BE2C (cell line): ENCODE data around the gene SPTAN1.

ENCODE experiments used
- DNase-seq: peaks from one replicate; pipeline ENCODE4 v3.0.0-alpha.2; 2020
- H3K27me3 ChIP-seq: fragments of 250-450 bp; sonication (Bioruptor Pico); 2 replicates; pipeline ENCODE4 v1.5.1; 2020; ENCODE audit warnings: mild to moderate bottlenecking
- H3K36me3 ChIP-seq: fragments of 250-450 bp; sonication (Bioruptor Pico); 2 replicates; pipeline ENCODE4 v1.5.1; 2020; ENCODE audit warnings: mild to moderate bottlenecking
- H3K4me1 ChIP-seq: fragments of 250-450 bp; sonication (Bioruptor Pico); 2 replicates; pipeline ENCODE4 v1.5.1; 2020
- H3K4me3 ChIP-seq: 2 replicates; pipeline ENCODE4 v1.5.1; 2011; ENCODE audit warnings: low read depth, low read length
- H3K9me3 ChIP-seq: fragments of 250-450 bp; sonication (Bioruptor Pico); 2 replicates; pipeline ENCODE4 v1.5.1; 2020
- TF ChIP-seq, protein P1 (sequence below): IDR thresholded peaks from 2 replicates; pipeline ENCODE4 v1.5.1; 2012; ENCODE audit warnings: mild to moderate bottlenecking, low read depth, low read length

The SPTAN1 gene

DNA sequence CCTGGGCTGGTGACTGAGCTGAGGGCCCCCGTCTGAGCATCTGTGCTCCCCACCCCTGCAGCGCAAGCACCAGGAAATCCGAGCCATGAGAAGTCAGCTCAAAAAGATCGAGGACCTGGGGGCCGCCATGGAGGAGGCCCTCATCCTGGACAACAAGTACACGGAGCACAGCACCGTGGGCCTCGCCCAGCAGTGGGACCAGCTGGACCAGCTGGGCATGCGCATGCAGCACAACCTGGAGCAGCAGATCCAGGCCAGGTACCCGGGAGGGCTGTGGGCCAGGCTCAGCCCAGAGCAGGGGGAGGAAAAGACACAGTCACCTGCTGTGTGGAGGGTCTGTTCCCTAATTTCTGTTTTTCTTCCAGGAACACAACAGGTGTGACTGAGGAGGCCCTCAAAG, 79.7 kb downstream of the SPTAN1 start:
- no peak for DNase-seq
- TF ChIP-seq, protein P1, sequence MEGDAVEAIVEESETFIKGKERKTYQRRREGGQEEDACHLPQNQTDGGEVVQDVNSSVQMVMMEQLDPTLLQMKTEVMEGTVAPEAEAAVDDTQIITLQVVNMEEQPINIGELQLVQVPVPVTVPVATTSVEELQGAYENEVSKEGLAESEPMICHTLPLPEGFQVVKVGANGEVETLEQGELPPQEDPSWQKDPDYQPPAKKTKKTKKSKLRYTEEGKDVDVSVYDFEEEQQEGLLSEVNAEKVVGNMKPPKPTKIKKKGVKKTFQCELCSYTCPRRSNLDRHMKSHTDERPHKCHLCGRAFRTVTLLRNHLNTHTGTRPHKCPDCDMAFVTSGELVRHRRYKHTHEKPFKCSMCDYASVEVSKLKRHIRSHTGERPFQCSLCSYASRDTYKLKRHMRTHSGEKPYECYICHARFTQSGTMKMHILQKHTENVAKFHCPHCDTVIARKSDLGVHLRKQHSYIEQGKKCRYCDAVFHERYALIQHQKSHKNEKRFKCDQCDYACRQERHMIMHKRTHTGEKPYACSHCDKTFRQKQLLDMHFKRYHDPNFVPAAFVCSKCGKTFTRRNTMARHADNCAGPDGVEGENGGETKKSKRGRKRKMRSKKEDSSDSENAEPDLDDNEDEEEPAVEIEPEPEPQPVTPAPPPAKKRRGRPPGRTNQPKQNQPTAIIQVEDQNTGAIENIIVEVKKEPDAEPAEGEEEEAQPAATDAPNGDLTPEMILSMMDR, result no peak
- peaks cover 79% of the 10 kb centered on the region for H3K36me3 ChIP-seq

DNA sequence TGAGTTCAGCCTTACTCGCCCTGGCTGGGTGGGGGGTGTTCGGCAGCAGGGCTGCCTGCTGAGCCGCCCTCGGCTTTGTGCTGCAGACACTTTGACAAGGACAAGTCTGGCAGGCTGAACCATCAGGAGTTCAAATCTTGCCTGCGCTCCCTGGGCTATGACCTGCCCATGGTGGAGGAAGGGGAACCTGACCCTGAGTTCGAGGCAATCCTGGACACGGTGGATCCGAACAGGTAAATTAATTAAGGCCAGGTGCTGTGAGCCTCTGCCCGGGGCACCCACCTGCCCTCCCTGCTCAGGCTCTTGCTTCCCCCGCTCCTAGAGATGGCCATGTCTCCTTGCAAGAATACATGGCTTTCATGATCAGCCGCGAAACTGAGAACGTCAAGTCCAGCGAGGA, 80.1 kb downstream of the SPTAN1 start:
- DNase-seq, result no peak
- Histone ChIP-seq H3K4me1 (peaks cover 14% of the 10 kb centered on the region), H3K36me3 (peaks cover 81% of the 10 kb centered on the region), H3K9me3 (no peaks in the 10 kb centered on the region), H3K27me3 (no peaks in the 10 kb centered on the region), H3K4me3 (no peak overlapping the region)
- TF ChIP-seq, protein P1, result no peak

More for the DNA sequence above, 79.7 kb downstream of the SPTAN1 start:
- Histone ChIP-seq H3K9me3 (no peaks in the 10 kb centered on the region), H3K4me3 (no peak overlapping the region), H3K4me1 (peaks cover 14% of the 10 kb centered on the region), H3K27me3 (no peaks in the 10 kb centered on the region)

DNA sequence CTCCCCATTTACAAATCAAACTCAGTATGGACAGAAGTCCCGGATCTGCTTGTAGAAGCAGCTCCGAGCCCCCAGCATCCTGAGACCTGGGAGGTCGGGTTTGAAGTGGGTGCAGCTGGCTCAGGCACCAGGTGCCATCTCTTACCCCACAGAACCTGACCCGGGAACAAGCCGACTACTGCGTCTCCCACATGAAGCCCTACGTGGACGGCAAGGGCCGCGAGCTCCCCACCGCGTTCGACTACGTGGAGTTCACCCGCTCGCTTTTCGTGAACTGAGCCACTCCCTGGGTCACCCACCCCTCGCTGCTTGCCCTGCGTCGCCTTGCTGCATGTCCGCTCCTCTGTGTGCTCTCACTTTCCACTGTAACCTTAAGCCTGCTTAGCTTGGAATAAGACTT, 80.7 kb downstream of the SPTAN1 start:
- no peaks in the 10 kb centered on the region for H3K9me3 ChIP-seq
- peaks cover 14% of the 10 kb centered on the region for H3K4me1 ChIP-seq
- no peak for DNase-seq
- H3K36me3 ChIP-seq, result peaks cover 84% of the 10 kb centered on the region
- no peak overlapping the region for H3K4me3 ChIP-seq
- TF ChIP-seq, protein P1, result no peak
- no peaks in the 10 kb centered on the region for H3K27me3 ChIP-seq

DNA sequence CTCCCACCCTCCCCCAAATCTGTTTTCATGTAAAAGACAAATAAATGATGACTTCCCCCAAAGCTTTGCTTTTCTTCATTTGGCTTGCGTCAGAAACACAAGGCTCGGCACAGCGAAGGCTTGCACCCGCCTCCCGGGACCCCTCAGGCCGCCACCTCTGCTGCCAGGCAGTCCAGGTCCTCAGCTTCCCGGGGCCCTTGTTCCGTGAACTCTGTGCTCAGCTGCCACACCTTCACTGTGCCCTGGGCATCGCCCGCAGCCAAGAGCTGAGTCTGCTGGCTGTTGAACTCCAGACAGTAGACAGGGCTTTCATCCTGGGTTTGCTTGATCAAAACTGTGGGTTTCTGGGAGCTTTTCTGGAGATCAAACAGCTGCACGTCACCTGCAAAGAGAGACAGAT, 81.2 kb downstream of the SPTAN1 start:
- Histone ChIP-seq H3K27me3 (no peaks in the 10 kb centered on the region), H3K36me3 (peaks cover 80% of the 10 kb centered on the region), H3K4me3 (no peak overlapping the region), H3K9me3 (no peaks in the 10 kb centered on the region), H3K4me1 (peaks cover 14% of the 10 kb centered on the region)
- TF ChIP-seq, protein P1, result no peak
- no peak for DNase-seq

DNA sequence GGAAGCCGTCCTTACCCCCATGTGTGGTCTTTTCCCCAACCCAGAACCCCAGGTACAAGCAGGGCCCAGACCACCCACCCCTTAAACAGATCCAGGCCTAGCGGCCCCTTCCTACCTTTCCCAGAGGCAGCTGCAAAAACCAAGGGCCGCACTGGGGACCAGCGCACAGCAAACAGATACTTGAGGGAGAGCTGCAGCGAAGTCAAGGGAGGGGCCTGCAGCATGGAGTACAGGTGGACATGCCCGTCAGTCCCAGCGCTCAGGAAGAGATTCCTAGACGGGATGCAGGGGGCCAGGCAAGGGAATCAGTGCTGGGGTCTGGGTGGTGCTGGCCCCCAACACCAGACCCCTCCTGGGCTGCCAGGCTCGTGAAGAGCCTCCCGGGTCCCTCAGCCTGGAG, 81.7 kb downstream of the SPTAN1 start:
- H3K4me3 ChIP-seq, result no peak overlapping the region
- DNase-seq, result no peak
- no peaks in the 10 kb centered on the region for H3K27me3 ChIP-seq
- peaks cover 14% of the 10 kb centered on the region for H3K4me1 ChIP-seq
- peaks cover 81% of the 10 kb centered on the region for H3K36me3 ChIP-seq
- H3K9me3 ChIP-seq, result no peaks in the 10 kb centered on the region
- TF ChIP-seq, protein P1, result no peak

DNA sequence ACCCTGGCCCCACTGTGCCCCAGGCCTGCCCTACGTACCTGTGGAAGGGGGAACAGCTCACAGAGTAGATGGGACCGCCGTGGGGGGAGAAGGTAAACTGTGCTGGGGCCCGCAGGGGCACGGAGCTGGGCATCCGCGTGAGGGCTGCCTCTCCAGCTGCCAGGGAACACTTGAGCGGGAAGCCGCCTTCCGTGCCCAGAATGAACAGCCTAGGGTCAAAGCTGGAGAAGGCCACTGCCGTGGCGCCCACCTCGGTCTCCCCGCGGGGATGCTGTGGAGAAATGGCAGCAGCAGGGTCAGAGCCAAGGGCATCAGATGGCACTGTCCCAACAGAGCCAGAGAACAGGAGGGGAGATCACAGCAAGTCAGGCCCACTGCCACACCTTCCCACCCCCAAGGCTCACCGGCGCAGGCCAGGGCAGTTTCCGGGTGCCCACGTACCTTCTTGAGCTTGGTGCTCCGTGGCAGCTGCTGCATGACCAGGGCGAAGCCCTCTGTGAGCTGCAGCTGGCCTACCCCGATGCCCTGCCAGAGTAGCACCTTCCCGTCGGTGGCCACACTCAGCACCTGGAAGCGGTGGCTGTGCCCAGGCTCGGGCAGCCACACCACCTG, 82.4 kb downstream of the SPTAN1 start:
- no peak for DNase-seq
- peaks cover 77% of the 10 kb centered on the region for H3K36me3 ChIP-seq
- no peak overlapping the region for H3K4me3 ChIP-seq
- no peaks in the 10 kb centered on the region for H3K27me3 ChIP-seq
- H3K4me1 ChIP-seq, result peaks cover 14% of the 10 kb centered on the region
- TF ChIP-seq, protein P1, result no peak
- H3K9me3 ChIP-seq, result no peaks in the 10 kb centered on the region
